GM23248 (cell line): ENCODE results near the gene DPT.

Experiments used
- EZH2 ChIP-seq: fragments of 200-600 bp; sonication (generic); IDR thresholded peaks from 2 replicates; pipeline ENCODE4 v1.6.1; 2018; ENCODE audit warnings: antibody characterized with exemption, mild to moderate bottlenecking; ENCODE audit not compliant: insufficient read depth, poor library complexity, severe bottlenecking
- EZH2phosphoT487 ChIP-seq: fragments of 200-600 bp; sonication (generic); IDR thresholded peaks from 2 replicates; pipeline ENCODE4 v1.6.1; 2018; ENCODE audit warnings: antibody characterized with exemption, moderate library complexity, mild to moderate bottlenecking, low read depth; ENCODE audit not compliant: insufficient read depth

GRCh38 chr1:168742386-168742785 lies 13.4 kb upstream of the DPT start:
- TF ChIP-seq EZH2phosphoT487 (no peak), EZH2 (no peak)
